ENCODE data around the gene TNFRSF19.

Gene TNFRSF19

GRCh38 chr13:23655321-23655720 is 85.1 kb downstream of the TNFRSF19 start:
- DNase-seq (ENCODE audit: low read depth, low spot score), result no peak
- H3K9me3 ChIP-seq (ENCODE audit: insufficient read depth, low read length), result no peaks in the 10 kb centered on the region
- no peak for TF ChIP-seq YY1 (IDR thresholded peaks at IDR 0.05; ENCODE audit: insufficient read depth, insufficient read length)
- no peak for TF ChIP-seq ZNF274 (IDR thresholded peaks at IDR 0.05; ENCODE audit: low read depth, low read length)
- TF ChIP-seq SUZ12 (IDR thresholded peaks at IDR 0.05; ENCODE audit: extremely low read depth, insufficient read depth, insufficient read length), result no peak
- no peaks in the 10 kb centered on the region for H3K36me3 ChIP-seq (ENCODE audit: insufficient read depth, insufficient read length, low read length)
- H3K4me3 ChIP-seq (ENCODE audit: insufficient read length, low read depth), result no peak overlapping the region
- no peak overlapping the region for H3K9ac ChIP-seq (ENCODE audit: insufficient read length, low read depth)
- no peaks in the 10 kb centered on the region for H3K27me3 ChIP-seq (ENCODE audit: insufficient read depth, insufficient read length)
- peaks cover 2% of the 10 kb centered on the region for H3K4me1 ChIP-seq (ENCODE audit: insufficient read depth, insufficient read length)

- no peak overlapping the region for H3K9ac ChIP-seq (ENCODE audit: insufficient read length, low read depth)
- no peaks in the 10 kb centered on the region for H3K27me3 ChIP-seq (ENCODE audit: insufficient read depth, insufficient read length)
- no peaks in the 10 kb centered on the region for H3K9me3 ChIP-seq (ENCODE audit: insufficient read depth, low read length)
- H3K4me3 ChIP-seq (ENCODE audit: insufficient read length, low read depth), result no peak overlapping the region
- no peak for TF ChIP-seq ZNF274 (IDR thresholded peaks at IDR 0.05; ENCODE audit: low read depth, low read length)
- TF ChIP-seq YY1 (IDR thresholded peaks at IDR 0.05; ENCODE audit: insufficient read depth, insufficient read length), result no peak
- no peak for TF ChIP-seq SUZ12 (IDR thresholded peaks at IDR 0.05; ENCODE audit: extremely low read depth, insufficient read depth, insufficient read length)
- DNase-seq (ENCODE audit: low read depth, low spot score), result no peak
- no peaks in the 10 kb centered on the region for H3K36me3 ChIP-seq (ENCODE audit: insufficient read depth, insufficient read length, low read length)
- H3K4me1 ChIP-seq (ENCODE audit: insufficient read depth, insufficient read length), result peaks cover 2% of the 10 kb centered on the region
These were observed 86.6 kb downstream of the TNFRSF19 start for GRCh38 chr13:23656637-23657371.

- H3K4me3 ChIP-seq (ENCODE audit: insufficient read length, low read depth), result no peak overlapping the region
- TF ChIP-seq ZNF274 (IDR thresholded peaks at IDR 0.05; ENCODE audit: low read depth, low read length), result no peak
- no peak for TF ChIP-seq YY1 (IDR thresholded peaks at IDR 0.05; ENCODE audit: insufficient read depth, insufficient read length)
- TF ChIP-seq SUZ12 (IDR thresholded peaks at IDR 0.05; ENCODE audit: extremely low read depth, insufficient read depth, insufficient read length), result no peak
- H3K9ac ChIP-seq (ENCODE audit: insufficient read length, low read depth), result no peak overlapping the region
- H3K36me3 ChIP-seq (ENCODE audit: insufficient read depth, insufficient read length, low read length), result no peaks in the 10 kb centered on the region
- H3K4me1 ChIP-seq (ENCODE audit: insufficient read depth, insufficient read length), result no peaks in the 10 kb centered on the region
- H3K27me3 ChIP-seq (ENCODE audit: insufficient read depth, insufficient read length), result no peaks in the 10 kb centered on the region
- H3K9me3 ChIP-seq (ENCODE audit: insufficient read depth, low read length), result no peaks in the 10 kb centered on the region
- no peak for DNase-seq (ENCODE audit: low read depth, low spot score)
These were observed 88.8 kb downstream of the TNFRSF19 start for GRCh38 chr13:23658929-23659541.

- DNase-seq (ENCODE audit: low read depth, low spot score), result no peak
- H3K9ac ChIP-seq (ENCODE audit: insufficient read length, low read depth), result no peak overlapping the region
- H3K4me1 ChIP-seq (ENCODE audit: insufficient read depth, insufficient read length), result no peaks in the 10 kb centered on the region
- no peaks in the 10 kb centered on the region for H3K36me3 ChIP-seq (ENCODE audit: insufficient read depth, insufficient read length, low read length)
- TF ChIP-seq YY1 (IDR thresholded peaks at IDR 0.05; ENCODE audit: insufficient read depth, insufficient read length), result no peak
- no peak for TF ChIP-seq SUZ12 (IDR thresholded peaks at IDR 0.05; ENCODE audit: extremely low read depth, insufficient read depth, insufficient read length)
- TF ChIP-seq ZNF274 (IDR thresholded peaks at IDR 0.05; ENCODE audit: low read depth, low read length), result no peak
- no peak overlapping the region for H3K4me3 ChIP-seq (ENCODE audit: insufficient read length, low read depth)
- H3K9me3 ChIP-seq (ENCODE audit: insufficient read depth, low read length), result no peaks in the 10 kb centered on the region
- no peaks in the 10 kb centered on the region for H3K27me3 ChIP-seq (ENCODE audit: insufficient read depth, insufficient read length)
These were observed 90.0 kb downstream of the TNFRSF19 start for GRCh38 chr13:23660249-23660648.

- no peaks in the 10 kb centered on the region for H3K9me3 ChIP-seq (ENCODE audit: insufficient read depth, low read length)
- no peaks in the 10 kb centered on the region for H3K27me3 ChIP-seq (ENCODE audit: insufficient read depth, insufficient read length)
- H3K36me3 ChIP-seq (ENCODE audit: insufficient read depth, insufficient read length, low read length), result no peaks in the 10 kb centered on the region
- no peak overlapping the region for H3K4me3 ChIP-seq (ENCODE audit: insufficient read length, low read depth)
- no peaks in the 10 kb centered on the region for H3K4me1 ChIP-seq (ENCODE audit: insufficient read depth, insufficient read length)
- TF ChIP-seq YY1 (IDR thresholded peaks at IDR 0.05; ENCODE audit: insufficient read depth, insufficient read length) (no peak), ZNF274 (IDR thresholded peaks at IDR 0.05; ENCODE audit: low read depth, low read length) (no peak), SUZ12 (IDR thresholded peaks at IDR 0.05; ENCODE audit: extremely low read depth, insufficient read depth, insufficient read length) (no peak)
- no peak for DNase-seq (ENCODE audit: low read depth, low spot score)
- no peak overlapping the region for H3K9ac ChIP-seq (ENCODE audit: insufficient read length, low read depth)
These were observed 96.4 kb downstream of the TNFRSF19 start for GRCh38 chr13:23666582-23666981.

GRCh38 chr13:23667750-23668149 is 97.5 kb downstream of the TNFRSF19 start:
- no peak overlapping the region for H3K4me3 ChIP-seq (ENCODE audit: insufficient read length, low read depth)
- no peaks in the 10 kb centered on the region for H3K36me3 ChIP-seq (ENCODE audit: insufficient read depth, insufficient read length, low read length)
- no peak for TF ChIP-seq ZNF274 (IDR thresholded peaks at IDR 0.05; ENCODE audit: low read depth, low read length)
- H3K4me1 ChIP-seq (ENCODE audit: insufficient read depth, insufficient read length), result no peaks in the 10 kb centered on the region
- H3K27me3 ChIP-seq (ENCODE audit: insufficient read depth, insufficient read length), result no peaks in the 10 kb centered on the region
- H3K9me3 ChIP-seq (ENCODE audit: insufficient read depth, low read length), result no peaks in the 10 kb centered on the region
- DNase-seq (ENCODE audit: low read depth, low spot score), result no peak
- no peak overlapping the region for H3K9ac ChIP-seq (ENCODE audit: insufficient read length, low read depth)

GRCh38 chr13:23668562-23668961 is 98.3 kb downstream of the TNFRSF19 start:
- no peak overlapping the region for H3K9ac ChIP-seq (ENCODE audit: insufficient read length, low read depth)
- H3K9me3 ChIP-seq (ENCODE audit: insufficient read depth, low read length), result no peaks in the 10 kb centered on the region
- H3K4me3 ChIP-seq (ENCODE audit: insufficient read length, low read depth), result no peak overlapping the region
- H3K27me3 ChIP-seq (ENCODE audit: insufficient read depth, insufficient read length), result no peaks in the 10 kb centered on the region
- H3K4me1 ChIP-seq (ENCODE audit: insufficient read depth, insufficient read length), result no peaks in the 10 kb centered on the region
- DNase-seq (ENCODE audit: low read depth, low spot score), result no peak
- H3K36me3 ChIP-seq (ENCODE audit: insufficient read depth, insufficient read length, low read length), result no peaks in the 10 kb centered on the region
- no peak for TF ChIP-seq ZNF274 (IDR thresholded peaks at IDR 0.05; ENCODE audit: low read depth, low read length)
- no peak for TF ChIP-seq SUZ12 (IDR thresholded peaks at IDR 0.05; ENCODE audit: extremely low read depth, insufficient read depth, insufficient read length)
- no peak for TF ChIP-seq YY1 (IDR thresholded peaks at IDR 0.05; ENCODE audit: insufficient read depth, insufficient read length)

Measured in NT2/D1 (cell line).